Heart left ventricle (tissue), 11 donors: ENCODE results near the gene HLCS. TPM values are rescaled to one million over a fixed set of nuclear protein-coding genes. Genes with fewer than 3 reads are reported as not detected.

Source experiments
- polyA plus RNA-seq, 2 donors: library from polyadenylated mRNA; stranded (reverse); fragments of 200-250 nt; gene quantifications; one replicate each; pipeline ENCODE4 v1.2.3, GENCODE V29; 2013
- total RNA-seq, 9 donors: library from RNA; depleted of rRNA in 2 of 9; stranded (reverse); fragments of >200 nt in 2 of 9; fragmentation: NEBNext Ultra II Directional in 3 of 9; extraction: Animal tissue kit (Norgen Biotek cat#: 25700) in 3 of 9; gene quantifications; one replicate each; pipeline versions ENCODE4 v1.1.0 to v1.2.4, GENCODE V29; 2016 to 2023
- donor health status: ischemic (EF 13 %, LVEDD 7.1; RV severe dilation, severe dysfunction).
- donor health status: healthy with polysubstance abuse.
- donor health status: DM: no; HTN: yes; CAD: no.
- donor health status: DM: no; HTN: no; CAD: no.
- donor health status: ischemic (EF 25% LVEDD 5.7; RV mildly dilated, moderate dysfunction).
- donor health status: healthy.
- donor health status: DM: yes; HTN: yes; CAD: no.
- donor health status: PGD.
- donor health status: nonischemic (EF 23%, LVEDD 6.1; RV moderate dilation, normal function).

The HLCS gene
- total and polyA plus RNA-seq, 11 donors: 1.8 to 15.2 (median 6.2) TPM

Other genes starting within 250 kb of the HLCS start
- gene RIPPLY3, start 40.0 kb upstream of the HLCS start, total RNA-seq: not detected
- gene RIPPLY3, start 40.0 kb upstream of the HLCS start, polyA plus RNA-seq: not detected
- 10 to 100 TPM; 30.7 to 44.9 (median 37.9) TPM for gene PIGP, start 106.4 kb upstream of the HLCS start, total RNA-seq
- 10 to 100 TPM; 32.1 to 33.4 TPM for gene PIGP, start 106.4 kb upstream of the HLCS start, polyA plus RNA-seq
- gene TTC3, start 106.6 kb upstream of the HLCS start, total RNA-seq: 10 to 100 TPM; 34.5 to 72.1 (median 46.8) TPM
- gene TTC3, start 106.6 kb upstream of the HLCS start, polyA plus RNA-seq: 10 to 100 TPM; 15.2 to 26.5 TPM